WERI-Rb-1 (cell line): ENCODE data around the gene DEFB127.

ENCODE experiments used
- DNase-seq: peaks from one replicate; pipeline ENCODE4 v3.0.0-alpha.2; 2020
- H3K27ac ChIP-seq: fragments of 250-450 bp; sonication (Bioruptor Pico); 2 replicates; pipeline ENCODE4 v1.5.1; 2020; ENCODE audit warnings: mild to moderate bottlenecking, moderate library complexity
- H3K27me3 ChIP-seq: fragments of 250-450 bp; sonication (Bioruptor Pico); 2 replicates; pipeline ENCODE4 v1.5.1; 2021; ENCODE audit warnings: mild to moderate bottlenecking, low read depth, moderate library complexity; ENCODE audit not compliant: insufficient read depth, severe bottlenecking
- H3K36me3 ChIP-seq: fragments of 250-450 bp; sonication (Bioruptor Pico); 2 replicates; pipeline ENCODE4 v1.5.1; 2020; ENCODE audit warnings: mild to moderate bottlenecking, moderate library complexity
- H3K4me3 ChIP-seq: 2 replicates; pipeline ENCODE4 v1.5.1; 2011; ENCODE audit warnings: low read depth, mild to moderate bottlenecking, control low read depth, low read length
- H3K9me3 ChIP-seq: fragments of 250-450 bp; sonication (Bioruptor Pico); 2 replicates; pipeline ENCODE4 v1.5.1; 2021; ENCODE audit warnings: mild to moderate bottlenecking, moderate library complexity; ENCODE audit not compliant: severe bottlenecking
- CTCF ChIP-seq: IDR thresholded peaks from 2 replicates; pipeline ENCODE4 v1.5.1; 2011; ENCODE audit warnings: low read depth, mild to moderate bottlenecking, control low read depth, inconsistent platforms, low read length

The DEFB127 gene

DNA sequence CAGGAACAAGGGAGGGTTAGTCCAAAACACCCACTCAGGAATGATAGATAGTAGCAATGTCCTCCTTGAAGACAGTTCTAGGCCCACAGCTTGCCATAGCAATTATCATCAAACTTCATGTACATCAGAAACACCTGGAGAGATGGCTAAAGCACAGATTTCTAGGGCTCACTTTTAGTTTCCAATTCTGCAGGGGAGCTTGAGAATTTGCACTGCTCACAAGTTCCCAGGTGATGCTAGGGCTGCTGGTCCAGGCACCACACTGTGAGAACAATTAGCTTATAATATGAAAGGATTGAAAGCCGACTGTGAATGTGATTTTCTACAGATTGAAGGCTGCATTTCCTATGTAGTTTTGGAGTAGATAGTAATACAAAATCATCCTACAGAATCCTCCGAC lies 11.4 kb upstream of the DEFB127 start:
- no peak for DNase-seq
- H3K9me3 ChIP-seq: no peaks in the 10 kb centered on the region
- H3K36me3 ChIP-seq: no peaks in the 10 kb centered on the region
- H3K27me3 ChIP-seq: peaks cover 50% of the 10 kb centered on the region
- TF ChIP-seq CTCF: no peak
- no peak overlapping the region for H3K4me3 ChIP-seq
- no peak overlapping the region for H3K27ac ChIP-seq

DNA sequence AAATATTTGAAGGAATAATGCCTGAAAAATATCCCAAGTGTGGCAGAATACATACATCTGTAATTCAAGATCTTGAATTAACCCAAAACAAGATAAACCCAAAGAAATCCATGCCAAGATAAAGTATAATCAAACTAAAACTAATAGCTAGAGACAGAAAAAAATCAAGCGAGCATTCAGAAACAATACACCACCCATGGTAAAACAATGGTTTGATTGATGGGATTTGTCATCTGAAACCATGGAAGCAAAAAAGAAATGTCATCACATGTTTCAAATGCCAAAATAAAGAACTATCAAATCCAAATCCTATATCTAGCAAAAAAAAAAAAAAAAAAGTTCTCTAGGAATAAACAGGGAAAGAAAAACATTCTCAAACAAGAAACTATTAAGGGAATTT lies 5.1 kb upstream of the DEFB127 start:
- no peak for DNase-seq
- no peaks in the 10 kb centered on the region for H3K36me3 ChIP-seq
- no peak overlapping the region for H3K4me3 ChIP-seq
- H3K9me3 ChIP-seq: no peaks in the 10 kb centered on the region
- peaks cover 21% of the 10 kb centered on the region for H3K27me3 ChIP-seq
- TF ChIP-seq CTCF: no peak
- H3K27ac ChIP-seq: no peak overlapping the region

- Histone ChIP-seq H3K4me3 (no peak overlapping the region), H3K36me3 (no peaks in the 10 kb centered on the region), H3K9me3 (no peaks in the 10 kb centered on the region), H3K27ac (no peak overlapping the region), H3K27me3 (peaks cover 14% of the 10 kb centered on the region)
- no peak for TF ChIP-seq CTCF
- DNase-seq: no peak
Observed at GRCh38 chr20:164618-165017, 7.4 kb downstream of the DEFB127 start.

GRCh38 chr20:168876-169275 lies 11.6 kb downstream of the DEFB127 start:
- Histone ChIP-seq H3K4me3 (no peak overlapping the region), H3K27ac (no peak overlapping the region), H3K9me3 (no peaks in the 10 kb centered on the region), H3K36me3 (no peaks in the 10 kb centered on the region), H3K27me3 (peaks cover 9% of the 10 kb centered on the region)
- no peak for TF ChIP-seq CTCF
- no peak for DNase-seq

DNA sequence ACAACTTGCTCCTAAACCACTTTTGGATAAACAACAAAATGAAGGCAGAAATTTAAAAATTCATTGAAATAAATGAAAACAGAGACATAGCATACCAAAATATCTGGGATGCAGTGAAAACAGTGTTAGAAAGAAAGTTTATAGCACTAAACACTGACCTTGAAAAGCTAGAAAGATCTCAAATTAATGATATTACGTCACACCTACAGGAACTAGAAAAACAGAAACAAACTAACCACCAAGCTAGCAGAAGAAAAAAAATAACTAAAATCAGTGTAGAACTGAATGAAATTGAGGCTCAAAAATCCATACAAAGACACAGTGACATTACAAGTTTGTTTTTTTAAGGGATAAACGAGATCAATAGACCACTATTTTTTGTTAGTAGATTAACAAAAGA lies 27.0 kb downstream of the DEFB127 start:
- Histone ChIP-seq H3K27ac (no peak overlapping the region), H3K36me3 (no peaks in the 10 kb centered on the region), H3K4me3 (no peak overlapping the region), H3K9me3 (peaks cover 9% of the 10 kb centered on the region), H3K27me3 (peaks cover 21% of the 10 kb centered on the region)
- no peak for DNase-seq
- no peak for TF ChIP-seq CTCF

DNA sequence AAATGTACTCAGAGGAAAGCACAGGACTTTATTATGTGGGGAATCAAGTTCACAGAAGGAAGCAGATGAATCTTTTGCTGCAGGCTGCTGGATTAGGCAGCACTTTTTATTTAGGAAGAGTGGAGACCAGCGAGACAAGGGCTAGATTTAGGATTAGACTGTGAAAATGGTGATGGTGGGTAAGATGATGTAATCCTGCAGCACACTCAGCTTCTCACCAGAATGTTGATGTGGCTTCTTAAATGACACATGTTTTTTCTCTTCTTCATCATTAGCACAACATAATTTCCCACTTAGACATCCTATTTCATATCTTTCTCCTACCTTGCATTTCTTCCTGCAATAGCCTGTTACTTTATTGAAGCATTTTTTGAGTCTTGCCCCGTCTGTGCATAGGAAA lies 30.5 kb downstream of the DEFB127 start:
- Histone ChIP-seq H3K36me3 (no peaks in the 10 kb centered on the region), H3K27me3 (peaks cover 21% of the 10 kb centered on the region), H3K4me3 (no peak overlapping the region), H3K9me3 (peaks cover 19% of the 10 kb centered on the region), H3K27ac (no peak overlapping the region)
- TF ChIP-seq CTCF: no peak
- DNase-seq: no peak
